NAMALWA (cell line): ENCODE data around the gene CKB.

Experiments used
- DNase-seq: peaks from one replicate; pipeline ENCODE4 v3.0.0-alpha.2; 2015; ENCODE audit warnings: low spot score

Gene CKB

DNA sequence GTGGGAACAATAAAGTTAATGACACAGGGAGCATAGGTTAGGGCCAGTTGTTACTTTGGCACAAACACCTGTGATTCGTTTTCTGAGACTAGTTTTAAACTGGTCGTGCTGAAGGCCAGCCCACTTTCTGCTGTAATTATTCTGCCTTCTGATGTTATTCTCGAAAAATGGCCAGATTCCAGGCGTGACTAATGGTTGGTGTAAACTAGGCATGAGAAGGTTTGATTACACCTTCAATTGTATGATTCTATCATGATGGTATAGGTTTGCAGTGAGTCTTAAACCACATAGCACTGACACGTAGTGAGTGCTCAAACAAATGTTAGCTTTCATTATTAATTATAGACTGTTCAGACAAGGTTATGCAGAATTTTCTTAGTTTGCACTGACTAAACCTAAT, 39.0 kb downstream of the CKB start:
- DNase-seq, result no peak

DNA sequence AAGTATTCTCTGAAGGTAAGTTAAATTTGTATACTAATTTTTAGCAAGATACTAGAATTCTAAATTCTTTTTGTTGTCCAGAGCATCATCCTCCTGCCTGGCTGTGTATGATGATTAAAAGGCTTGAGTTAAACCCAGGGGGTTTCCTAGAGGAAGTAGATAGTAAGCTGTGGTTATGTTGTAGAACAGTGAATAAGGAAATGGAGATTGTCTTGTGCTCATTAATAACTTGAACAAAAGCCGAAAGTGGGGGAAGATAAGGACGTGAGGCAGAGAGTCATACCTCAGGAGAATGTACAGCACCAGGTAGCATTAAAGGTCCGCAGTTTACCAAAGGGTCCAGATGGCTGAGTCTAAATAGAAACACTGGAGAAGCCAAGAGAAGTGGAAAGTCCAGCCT, 42.0 kb downstream of the CKB start:
- DNase-seq, result peak; percentile 21

DNA sequence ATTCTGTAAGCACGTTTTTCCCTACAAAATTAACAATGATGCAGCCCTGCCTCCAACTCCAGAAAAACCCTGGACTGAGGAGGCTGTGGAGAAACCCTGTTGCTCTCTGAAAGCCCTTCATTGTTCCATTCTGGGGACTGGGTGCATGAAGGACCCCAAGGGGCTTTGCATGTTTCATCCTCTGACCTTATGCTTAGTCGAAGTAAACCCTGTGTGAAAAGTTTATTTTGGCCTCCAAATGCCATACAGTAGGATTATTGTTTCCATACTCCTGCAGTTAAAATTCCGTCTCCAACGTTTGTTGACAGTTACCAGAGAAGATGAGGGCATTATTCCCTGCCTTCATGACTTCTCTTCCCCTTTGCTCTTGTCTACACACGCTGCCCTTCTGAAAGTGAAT, 46.0 kb downstream of the CKB start:
- DNase-seq, result no peak

DNA sequence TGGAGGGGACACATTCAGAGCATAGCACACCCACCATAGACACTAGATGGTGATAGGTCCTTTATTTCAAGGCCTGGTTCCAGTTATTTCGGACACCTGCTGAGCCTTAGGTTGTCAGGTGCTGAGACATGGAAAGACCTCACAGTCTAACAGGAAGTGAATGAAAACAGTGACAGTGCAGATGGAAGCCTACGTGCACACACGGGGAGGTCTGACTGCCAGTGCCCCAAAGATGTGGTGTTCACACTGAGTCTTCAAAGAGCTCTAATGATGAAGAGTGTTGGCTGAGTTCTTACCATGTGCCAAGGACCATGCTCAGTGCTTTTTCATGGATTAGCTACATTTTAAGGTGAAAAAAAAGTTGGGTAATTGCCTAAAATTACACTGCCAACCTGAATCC, 46.6 kb downstream of the CKB start:
- DNase-seq, result no peak

DNA sequence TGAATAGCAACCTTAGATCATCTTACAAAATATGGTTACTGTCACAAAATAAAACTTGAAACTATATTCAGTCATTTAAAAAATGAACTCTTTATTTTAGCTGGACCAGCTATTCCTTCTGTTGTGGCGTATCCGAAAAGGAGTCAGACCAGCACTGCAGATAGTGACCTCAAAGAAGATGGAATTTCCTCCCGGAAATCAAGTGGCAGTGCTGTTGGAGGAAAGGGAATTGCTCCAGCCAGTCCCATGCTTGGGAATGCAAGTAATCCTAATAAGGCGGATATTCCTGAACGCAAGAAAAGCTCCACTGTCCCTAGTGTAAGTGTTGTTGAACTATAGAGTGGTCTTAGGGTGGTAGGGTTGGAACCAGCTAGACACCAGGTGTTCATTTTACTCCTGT, 47.7 kb downstream of the CKB start:
- no peak for DNase-seq

DNA sequence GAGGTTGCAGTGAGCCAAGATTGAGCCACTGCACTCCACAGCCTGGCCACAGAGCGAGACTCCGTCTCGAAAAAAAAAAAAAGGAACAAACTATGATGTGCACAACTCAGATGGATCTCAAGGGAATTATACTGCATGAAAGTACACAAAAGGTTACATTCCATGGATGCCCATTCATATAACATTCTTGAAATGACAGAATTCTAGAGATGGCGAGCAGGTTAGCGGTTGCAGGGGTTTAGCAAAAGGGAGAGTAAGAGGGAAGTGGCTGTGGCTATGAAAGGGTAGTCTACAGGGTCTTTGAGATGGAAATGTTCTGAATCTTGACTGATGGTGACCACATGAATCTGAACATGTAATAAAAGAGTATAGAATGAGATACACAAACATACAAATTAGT, 49.7 kb downstream of the CKB start:
- DNase-seq, result no peak
